ENCODE results near the gene EPB41L5.
"Not testable (repeated sequence)": the region's sequence is repeated elsewhere in the genome, so short reads cannot be mapped to it uniquely, and the experiment has no call there.

EPB41L5 gene

GRCh38 chr2:120142528-120143219 lies 129.8 kb downstream of the EPB41L5 start:
- no peak for DNase-seq

GRCh38 chr2:120148229-120148628 lies 135.4 kb downstream of the EPB41L5 start:
- DNase-seq, result no peak

GRCh38 chr2:120148669-120149068 lies 135.8 kb downstream of the EPB41L5 start:
- no peak for DNase-seq

GRCh38 chr2:120149406-120149805 lies 136.5 kb downstream of the EPB41L5 start:
- DNase-seq, result no peak

- no peak for DNase-seq
Measured at GRCh38 chr2:120150040-120150482, 137.2 kb downstream of the EPB41L5 start.

GRCh38 chr2:120155308-120155707 lies 142.4 kb downstream of the EPB41L5 start:
- DNase-seq, result no peak

GRCh38 chr2:120158658-120159057 lies 145.8 kb downstream of the EPB41L5 start:
- not testable (repeated sequence) for DNase-seq

GRCh38 chr2:120161190-120161589 lies 148.3 kb downstream of the EPB41L5 start:
- no peak for DNase-seq

- DNase-seq, result no peak
Measured at GRCh38 chr2:120162716-120163115, 149.8 kb downstream of the EPB41L5 start.

GRCh38 chr2:120167272-120167671 lies 154.4 kb downstream of the EPB41L5 start:
- no peak for DNase-seq

GRCh38 chr2:120169020-120169419 lies 156.1 kb downstream of the EPB41L5 start:
- no peak for DNase-seq

GRCh38 chr2:120174963-120175581 lies 162.2 kb downstream of the EPB41L5 start:
- DNase-seq, result peak; percentile 60 to 65

- no peak for DNase-seq
Measured at GRCh38 chr2:120176526-120176925, 163.6 kb downstream of the EPB41L5 start.

- peak; percentile 81 to 85 for DNase-seq
Measured at GRCh38 chr2:120177001-120177621, 164.2 kb downstream of the EPB41L5 start.

- peak in 1 of 2 experiments; percentile 9 for DNase-seq
Measured at GRCh38 chr2:120177973-120178372, 165.1 kb downstream of the EPB41L5 start.

GRCh38 chr2:120179396-120179795 lies 166.5 kb downstream of the EPB41L5 start:
- no peak for DNase-seq

- no peak for DNase-seq
Measured at GRCh38 chr2:120180066-120180465, 167.2 kb downstream of the EPB41L5 start.

- DNase-seq, result no peak
Measured at GRCh38 chr2:120182019-120182560, 169.2 kb downstream of the EPB41L5 start.

- no peak for DNase-seq
Measured at GRCh38 chr2:120189189-120189588, 176.3 kb downstream of the EPB41L5 start.

- DNase-seq, result no peak
Measured at GRCh38 chr2:120192280-120192679, 179.4 kb downstream of the EPB41L5 start.

- DNase-seq, result no peak
Measured at GRCh38 chr2:120195553-120195952, 182.7 kb downstream of the EPB41L5 start.

- DNase-seq, result not testable (repeated sequence)
Measured at GRCh38 chr2:120199817-120200459, 187.1 kb downstream of the EPB41L5 start.

Measured in AML-193 (cell line).